ENCODE data around the gene PKD1L1.

PKD1L1 gene

GRCh38 chr7:47881256-47881655, 67.0 kb downstream of the PKD1L1 start:
- DNase-seq (ENCODE audit: low read depth in 2 of 2, low spot score in 1 of 2) = no peak

- no peak for DNase-seq (ENCODE audit: low read depth in 2 of 2, low spot score in 1 of 2)
These were observed 69.6 kb downstream of the PKD1L1 start for GRCh38 chr7:47878662-47879061.

- no peak for DNase-seq (ENCODE audit: low read depth in 2 of 2, low spot score in 1 of 2)
These were observed 70.9 kb downstream of the PKD1L1 start for GRCh38 chr7:47877336-47877735.

- DNase-seq (ENCODE audit: low read depth in 2 of 2, low spot score in 1 of 2) = no peak
These were observed 72.1 kb downstream of the PKD1L1 start for GRCh38 chr7:47875998-47876744.

- DNase-seq (ENCODE audit: low read depth in 2 of 2, low spot score in 1 of 2) = no peak
These were observed 72.9 kb downstream of the PKD1L1 start for GRCh38 chr7:47875406-47875805.

- no peak for DNase-seq (ENCODE audit: low read depth in 2 of 2, low spot score in 1 of 2)
These were observed 74.5 kb downstream of the PKD1L1 start for GRCh38 chr7:47873762-47874161.

GRCh38 chr7:47867286-47867685, 81.0 kb downstream of the PKD1L1 start:
- DNase-seq (ENCODE audit: low read depth in 2 of 2, low spot score in 1 of 2) = no peak

GRCh38 chr7:47866120-47866519, 82.1 kb downstream of the PKD1L1 start:
- no peak for DNase-seq (ENCODE audit: low read depth in 2 of 2, low spot score in 1 of 2)

GRCh38 chr7:47852330-47853245, 95.7 kb downstream of the PKD1L1 start:
- no peak for DNase-seq (ENCODE audit: low read depth in 2 of 2, low spot score in 1 of 2)

GRCh38 chr7:47847207-47847606, 101.1 kb downstream of the PKD1L1 start:
- no peak for DNase-seq (ENCODE audit: low read depth in 2 of 2, low spot score in 1 of 2)

- no peak for DNase-seq (ENCODE audit: low read depth in 2 of 2, low spot score in 1 of 2)
These were observed 102.0 kb downstream of the PKD1L1 start for GRCh38 chr7:47846138-47846836.

GRCh38 chr7:47844311-47844710, 104.0 kb downstream of the PKD1L1 start:
- no peak for DNase-seq (ENCODE audit: low read depth in 2 of 2, low spot score in 1 of 2)

- DNase-seq (ENCODE audit: low read depth in 2 of 2, low spot score in 1 of 2) = no peak
These were observed 105.0 kb downstream of the PKD1L1 start for GRCh38 chr7:47843291-47843690.

- DNase-seq (ENCODE audit: low read depth in 2 of 2, low spot score in 1 of 2) = no peak
These were observed 108.9 kb downstream of the PKD1L1 start for GRCh38 chr7:47839381-47839780.

- DNase-seq (ENCODE audit: low read depth in 2 of 2, low spot score in 1 of 2) = no peak
These were observed 110.4 kb downstream of the PKD1L1 start for GRCh38 chr7:47837826-47838225.

- no peak for DNase-seq (ENCODE audit: low read depth in 2 of 2, low spot score in 1 of 2)
These were observed 111.6 kb downstream of the PKD1L1 start for GRCh38 chr7:47836503-47837202.

- DNase-seq (ENCODE audit: low read depth in 2 of 2, low spot score in 1 of 2) = no peak
These were observed 112.2 kb downstream of the PKD1L1 start for GRCh38 chr7:47836080-47836479.

- DNase-seq (ENCODE audit: low read depth in 2 of 2, low spot score in 1 of 2) = no peak
These were observed 115.1 kb downstream of the PKD1L1 start for GRCh38 chr7:47833211-47833610.

- DNase-seq (ENCODE audit: low read depth in 2 of 2, low spot score in 1 of 2) = no peak
These were observed 116.1 kb downstream of the PKD1L1 start for GRCh38 chr7:47832105-47832715.

- DNase-seq (ENCODE audit: low read depth in 2 of 2, low spot score in 1 of 2) = no peak
These were observed 118.3 kb downstream of the PKD1L1 start for GRCh38 chr7:47830015-47830414.

- DNase-seq (ENCODE audit: low read depth in 2 of 2, low spot score in 1 of 2) = no peak
These were observed 120.4 kb downstream of the PKD1L1 start for GRCh38 chr7:47827871-47828270.
